Gastrocnemius medialis (tissue), 4 donors: ENCODE measurements around the gene UPF1.

ENCODE experiments used
- CTCF ChIP-seq, 5 experiments: fragments of 450-650 bp in 3 of 5; fragments of 200-600 bp in 2 of 5; sonication (generic) in 2 of 5; IDR thresholded peaks in 4 of 5; conservative IDR thresholded peaks in 1 of 5; 1 replicate in 4 of 5; 2 replicates in 1 of 5; pipeline ENCODE4 v1.5.1; 2016 to 2019; ENCODE audit warnings: antibody characterized with exemption in 5 of 5, mild to moderate bottlenecking in 3 of 5, moderate library complexity in 3 of 5
- POLR2A ChIP-seq, 2 donors: fragments of 450-650 bp; IDR thresholded peaks; one replicate each; pipeline ENCODE4 v1.6.1; 2017; ENCODE audit warnings: antibody characterized with exemption in 2 of 2, mild to moderate bottlenecking in 2 of 2, moderate library complexity in 2 of 2

- no peak for TF ChIP-seq CTCF (IDR thresholded peaks at IDR 0.05 in 4 of 5, conservative IDR thresholded peaks at IDR 0.05 in 1 of 5)
- no peak for TF ChIP-seq POLR2A (IDR thresholded peaks at IDR 0.05)
Observed at GRCh38 chr19:18894254-18895037, 62.7 kb downstream of the UPF1 start.
